Inferior parietal cortex (tissue), 1 donor: ENCODE data around the gene SNU13.
"Not testable (repeated sequence)": the region's sequence is repeated elsewhere in the genome, so short reads cannot be mapped to it uniquely, and the experiment has no call there.

Source experiments
- DNase-seq: peaks from one replicate; pipeline ENCODE4 v3.0.0-alpha.2; 2016; ENCODE audit errors: extremely low spot score

SNU13 gene

GRCh38 chr22:41682033-41682807 lies 6.4 kb downstream of the SNU13 start:
- peak; percentile 85 for DNase-seq

- DNase-seq = no peak
These were observed 7.1 kb downstream of the SNU13 start for GRCh38 chr22:41681616-41682015.

- DNase-seq = no peak
These were observed 12.5 kb downstream of the SNU13 start for GRCh38 chr22:41676134-41676533.

- DNase-seq = no peak
These were observed 13.8 kb downstream of the SNU13 start for GRCh38 chr22:41674846-41675340.

- DNase-seq = no peak
These were observed 15.7 kb downstream of the SNU13 start for GRCh38 chr22:41672780-41673509.

GRCh38 chr22:41672096-41672495 lies 16.6 kb downstream of the SNU13 start:
- DNase-seq = not testable (repeated sequence)

- no peak for DNase-seq
These were observed 19.4 kb downstream of the SNU13 start for GRCh38 chr22:41668971-41669911.

GRCh38 chr22:41664951-41665350 lies 23.7 kb downstream of the SNU13 start:
- DNase-seq = no peak

GRCh38 chr22:41664490-41664889 lies 24.2 kb downstream of the SNU13 start:
- DNase-seq = no peak

GRCh38 chr22:41663594-41663993 lies 25.1 kb downstream of the SNU13 start:
- DNase-seq = not testable (repeated sequence)

- no peak for DNase-seq
These were observed 27.0 kb downstream of the SNU13 start for GRCh38 chr22:41661713-41662112.

GRCh38 chr22:41661088-41661487 lies 27.6 kb downstream of the SNU13 start:
- no peak for DNase-seq

- DNase-seq = no peak
These were observed 28.3 kb downstream of the SNU13 start for GRCh38 chr22:41660416-41660815.

GRCh38 chr22:41659941-41660340 lies 28.7 kb downstream of the SNU13 start:
- no peak for DNase-seq

- DNase-seq = no peak
These were observed 29.8 kb downstream of the SNU13 start for GRCh38 chr22:41658869-41659268.

GRCh38 chr22:41657709-41658108 lies 31.0 kb downstream of the SNU13 start:
- no peak for DNase-seq

GRCh38 chr22:41656556-41656955 lies 32.1 kb downstream of the SNU13 start:
- DNase-seq = no peak

- no peak for DNase-seq
These were observed 34.3 kb downstream of the SNU13 start for GRCh38 chr22:41654322-41654721.

GRCh38 chr22:41650821-41651220 lies 37.8 kb downstream of the SNU13 start:
- no peak for DNase-seq

- DNase-seq = no peak
These were observed 38.4 kb downstream of the SNU13 start for GRCh38 chr22:41650229-41650628.

GRCh38 chr22:41648432-41648831 lies 40.2 kb downstream of the SNU13 start:
- no peak for DNase-seq

GRCh38 chr22:41647771-41648170 lies 40.9 kb downstream of the SNU13 start:
- DNase-seq = no peak
